ENCODE data around the gene ERC1. TPM values are rescaled to one million over a fixed set of nuclear protein-coding genes. Genes with fewer than 3 reads are reported as not detected.

ERC1 gene
- total RNA-seq, 2 donors from 2014 or later = 18.9 to 72.9 TPM

- Histone ChIP-seq H3K4me1 (replicated peaks) (no peaks in the 10 kb centered on the region), H3K27me3 (replicated peaks; ENCODE audit: insufficient read depth) (no peaks in the 10 kb centered on the region), H3K36me3 (no peaks in the 10 kb centered on the region), H3K4me3 (no peak overlapping the region), H3K9me3 (no peaks in the 10 kb centered on the region), H3K27ac (no peak overlapping the region)
- TF ChIP-seq POLR2AphosphoS5 (IDR thresholded peaks at IDR 0.05) = no peak
- TF ChIP-seq CTCF (IDR thresholded peaks at IDR 0.05) = no peak
- no peak for TF ChIP-seq POLR2A (IDR thresholded peaks at IDR 0.05)
- intact Hi-C loops (cut with DNase I) = loop anchor here (5.0 kb wide), 1 partner anchor 40 kb away; no protein-coding TSS in a partner anchor
- 90% methylated on average over 11 of the region's 11 CpGs for WGBS
- no peak for DNase-seq (ENCODE audit: low spot score)
Observed at GRCh38 chr12:1532375-1533165, 541.5 kb downstream of the ERC1 start.

GRCh38 chr12:1533205-1533601 lies 542.2 kb downstream of the ERC1 start:
- intact Hi-C loops (cut with DNase I) = loop anchor here (5.0 kb wide), 1 partner anchor 39 kb away; no protein-coding TSS in a partner anchor
- Histone ChIP-seq H3K27ac (no peak overlapping the region), H3K4me1 (replicated peaks) (no peaks in the 10 kb centered on the region), H3K36me3 (no peaks in the 10 kb centered on the region), H3K27me3 (replicated peaks; ENCODE audit: insufficient read depth) (no peaks in the 10 kb centered on the region), H3K9me3 (no peaks in the 10 kb centered on the region), H3K4me3 (no peak overlapping the region)
- DNase-seq (ENCODE audit: low spot score) = no peak
- TF ChIP-seq CTCF (IDR thresholded peaks at IDR 0.05) (no peak), POLR2AphosphoS5 (IDR thresholded peaks at IDR 0.05) (no peak), POLR2A (IDR thresholded peaks at IDR 0.05) (no peak)
- 76% methylated on average over 9 of the region's 9 CpGs for WGBS

GRCh38 chr12:1533602-1534304 lies 542.7 kb downstream of the ERC1 start:
- no peak overlapping the region for H3K4me3 ChIP-seq
- no peak for TF ChIP-seq POLR2AphosphoS5 (IDR thresholded peaks at IDR 0.05)
- no peak for TF ChIP-seq CTCF (IDR thresholded peaks at IDR 0.05)
- TF ChIP-seq POLR2A (IDR thresholded peaks at IDR 0.05) = no peak
- 66% methylated on average over 16 of the region's 16 CpGs for WGBS
- H3K27ac ChIP-seq = no peak overlapping the region
- no peaks in the 10 kb centered on the region for H3K27me3 ChIP-seq (replicated peaks; ENCODE audit: insufficient read depth)
- no peaks in the 10 kb centered on the region for H3K9me3 ChIP-seq
- H3K36me3 ChIP-seq = no peaks in the 10 kb centered on the region
- no peaks in the 10 kb centered on the region for H3K4me1 ChIP-seq (replicated peaks)
- DNase-seq (ENCODE audit: low spot score) = no peak
- intact Hi-C loops (cut with DNase I) = loop anchor here (5.0 kb wide), 1 partner anchor 39 kb away; no protein-coding TSS in a partner anchor

- WGBS = 92% methylated on average over 3 of the region's 3 CpGs
- no peak for DNase-seq (ENCODE audit: low spot score)
- Histone ChIP-seq H3K27me3 (replicated peaks; ENCODE audit: insufficient read depth) (no peaks in the 10 kb centered on the region), H3K9me3 (no peaks in the 10 kb centered on the region), H3K4me3 (no peak overlapping the region), H3K4me1 (replicated peaks) (no peaks in the 10 kb centered on the region), H3K36me3 (no peaks in the 10 kb centered on the region), H3K27ac (no peak overlapping the region)
- TF ChIP-seq CTCF (IDR thresholded peaks at IDR 0.05) = no peak
- TF ChIP-seq POLR2AphosphoS5 (IDR thresholded peaks at IDR 0.05) = no peak
- no peak for TF ChIP-seq POLR2A (IDR thresholded peaks at IDR 0.05)
- intact Hi-C loops (cut with DNase I) = loop anchor here (5.0 kb wide), 1 partner anchor 38 kb away; no protein-coding TSS in a partner anchor
Observed at GRCh38 chr12:1534748-1535147, 543.7 kb downstream of the ERC1 start.
